ENCODE data around the gene DUSP11.
"Not testable (repeated sequence)": the region's sequence is repeated elsewhere in the genome, so short reads cannot be mapped to it uniquely, and the experiment has no call there.

DUSP11 gene

GRCh38 chr2:73770725-73771124 is 9.2 kb downstream of the DUSP11 start:
- DNase-seq = no peak

DNA sequence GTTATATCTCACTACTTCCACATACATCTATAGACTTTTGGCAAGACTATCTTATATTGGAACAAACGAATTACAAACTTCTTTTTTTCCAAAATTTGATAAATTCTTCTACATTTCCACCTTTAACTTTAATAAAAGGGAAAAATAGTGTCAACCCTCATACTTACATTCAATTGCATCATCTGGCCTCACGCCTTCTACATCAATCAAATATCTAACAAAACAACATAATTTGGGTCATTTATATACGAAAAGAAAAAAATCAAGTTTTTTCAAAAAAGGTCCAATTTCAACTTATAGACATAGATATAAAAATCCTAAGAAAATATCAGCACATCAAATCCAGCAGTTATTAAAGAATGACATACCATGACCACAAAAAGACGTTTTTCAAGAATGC is 12.9 kb downstream of the DUSP11 start:
- no peak for DNase-seq

DNA sequence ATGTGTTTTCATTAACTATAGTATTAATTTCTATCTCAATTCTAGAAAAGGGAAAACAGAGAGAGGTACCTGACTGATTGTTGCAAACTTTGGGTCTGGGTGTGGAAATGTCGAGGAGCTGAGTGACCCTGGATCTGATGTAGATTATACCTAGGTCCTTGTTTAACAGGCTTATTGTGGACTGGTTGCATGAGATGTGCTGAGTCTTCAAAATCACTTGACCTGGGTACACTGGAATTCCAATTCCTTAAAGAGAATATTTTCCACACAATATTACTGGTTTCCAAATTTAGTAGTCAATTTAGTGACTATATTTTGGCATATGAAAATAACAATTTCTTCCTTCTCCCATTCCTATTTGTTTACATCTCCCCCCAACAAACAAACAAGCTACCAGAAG is 13.6 kb downstream of the DUSP11 start:
- no peak for DNase-seq

DNA sequence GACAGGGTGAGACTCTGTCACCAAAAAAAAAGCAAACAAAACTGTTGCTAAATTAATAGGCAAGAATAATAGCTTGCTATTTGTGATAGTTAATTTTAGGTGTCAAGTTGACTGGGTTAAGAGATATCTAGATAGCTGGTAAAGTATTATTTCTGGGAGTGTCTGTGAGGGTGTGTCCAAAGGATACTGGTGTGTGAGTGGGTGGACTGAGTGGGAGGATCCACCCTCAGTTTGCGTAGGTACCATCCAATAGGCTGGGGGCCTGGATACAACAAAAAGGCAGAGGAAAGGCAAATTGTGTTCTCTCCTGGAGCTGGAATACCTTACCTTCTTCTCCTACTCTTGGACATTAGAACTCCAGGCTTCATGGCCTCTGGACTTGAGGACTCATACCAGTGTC is 15.0 kb downstream of the DUSP11 start:
- DNase-seq = no peak

- DNase-seq = no peak
Measured at GRCh38 chr2:73762571-73762970, 17.3 kb downstream of the DUSP11 start.

- no peak for DNase-seq
Measured at GRCh38 chr2:73759904-73760303, 20.0 kb downstream of the DUSP11 start.

GRCh38 chr2:73759285-73759764 is 20.6 kb downstream of the DUSP11 start:
- no peak for DNase-seq

GRCh38 chr2:73754332-73754731 is 25.6 kb downstream of the DUSP11 start:
- not testable (repeated sequence) for DNase-seq

DNA sequence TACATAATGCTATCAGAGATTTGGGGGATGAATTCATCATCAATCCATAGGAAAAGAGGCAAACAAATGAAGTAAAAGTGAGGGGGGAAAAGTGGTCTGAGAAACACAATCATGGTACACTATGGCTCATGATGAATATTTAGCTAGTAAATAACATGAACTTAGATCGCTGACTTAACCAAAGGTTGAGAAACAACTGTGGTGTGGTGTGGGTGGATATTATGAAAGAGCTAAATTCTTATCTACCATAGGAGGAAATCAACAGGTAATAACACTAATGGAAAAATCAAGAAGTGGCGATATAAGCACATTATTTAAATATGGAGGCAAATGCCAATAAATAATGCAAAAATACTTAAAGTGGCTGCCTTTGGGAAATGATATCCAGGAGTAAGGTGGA is 30.6 kb downstream of the DUSP11 start:
- DNase-seq = peak; percentile 39

DNA sequence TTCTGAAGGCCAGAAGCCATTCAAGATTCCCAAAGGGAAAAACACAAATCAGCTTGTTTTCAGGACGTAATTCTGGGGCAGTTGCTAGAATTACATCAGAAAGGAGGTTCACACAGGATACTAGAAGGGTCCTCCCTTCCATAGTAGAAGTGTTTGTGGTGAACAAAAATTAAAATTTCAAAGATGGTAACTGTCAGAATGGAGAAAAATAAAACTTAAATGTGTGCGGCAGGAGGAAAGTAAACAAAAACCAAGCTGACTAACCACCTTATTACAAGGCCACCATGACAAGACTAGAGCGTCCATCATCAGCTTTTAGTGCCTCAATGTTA is 33.1 kb downstream of the DUSP11 start:
- DNase-seq = no peak

GRCh38 chr2:73746015-73746876 is 33.7 kb downstream of the DUSP11 start:
- no peak for DNase-seq

- DNase-seq = no peak
Measured at GRCh38 chr2:73740767-73741166, 39.1 kb downstream of the DUSP11 start.

DNA sequence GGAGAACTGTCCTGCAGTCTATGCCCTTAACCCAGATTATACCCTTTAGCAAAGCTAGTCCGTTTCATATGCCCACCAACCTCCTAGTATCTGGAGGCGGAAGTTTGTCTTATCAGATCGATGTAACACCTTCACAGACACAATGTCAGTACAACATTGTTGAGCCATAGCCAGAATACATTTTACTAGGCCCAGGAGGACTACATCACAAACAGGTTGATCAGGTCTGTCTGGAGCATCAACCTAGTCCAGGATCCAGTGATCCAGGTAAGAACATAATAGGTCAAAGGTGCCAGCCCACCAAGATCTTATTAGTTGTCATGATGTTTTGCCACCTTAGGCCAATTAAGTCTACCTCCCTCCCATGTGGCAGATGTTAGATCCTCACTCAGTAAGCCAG is 40.8 kb downstream of the DUSP11 start:
- DNase-seq = no peak

- DNase-seq = peak; percentile 99
Measured at GRCh38 chr2:73736855-73737779, 42.8 kb downstream of the DUSP11 start, which contains the start of gene TPRKB. TPRKB (minus strand) TSS chr2:73737345; CDS start chr2:73734569, 2,776 bp downstream.

DNA sequence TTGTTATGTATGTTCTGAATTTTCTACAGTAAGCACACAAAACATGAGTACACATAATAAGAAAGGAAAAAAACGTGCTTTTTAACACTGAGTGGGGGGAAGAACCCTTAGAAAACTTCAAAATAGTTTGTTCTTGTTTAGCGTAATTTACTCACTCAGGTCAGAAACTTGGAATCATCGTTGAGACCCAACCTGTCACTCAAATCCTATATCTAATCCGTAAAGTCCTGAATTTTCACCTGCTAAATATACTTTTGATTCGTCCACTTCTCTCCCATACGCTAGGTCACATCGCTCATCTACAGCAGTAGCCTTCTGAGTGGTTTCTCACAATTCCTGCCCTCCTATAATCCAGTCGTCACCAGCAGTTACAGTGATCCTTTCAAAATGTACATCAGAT is 43.5 kb downstream of the DUSP11 start:
- DNase-seq = no peak

- no peak for DNase-seq
Measured at GRCh38 chr2:73730810-73731209, 49.1 kb downstream of the DUSP11 start.

DNA sequence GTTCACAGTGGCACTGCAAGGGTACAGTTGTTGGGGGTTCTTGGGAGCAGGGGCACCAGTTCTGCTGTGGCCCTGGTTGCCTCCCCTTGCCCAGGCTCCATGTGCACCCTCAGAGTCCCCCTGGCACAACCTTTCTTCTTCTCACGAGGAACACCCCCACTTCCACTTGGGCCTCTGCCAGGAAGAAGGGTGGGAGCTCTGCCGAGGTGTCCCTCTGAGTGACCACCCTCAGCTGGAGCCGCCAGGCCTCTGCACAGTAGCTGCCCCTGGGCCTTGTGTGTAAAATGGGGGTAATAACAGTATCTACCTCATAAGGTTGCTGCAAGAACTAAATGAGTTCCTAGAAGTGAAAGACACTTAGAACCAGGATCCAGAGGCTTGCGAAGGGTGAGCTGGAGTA is 51.2 kb downstream of the DUSP11 start:
- DNase-seq = no peak

DNA sequence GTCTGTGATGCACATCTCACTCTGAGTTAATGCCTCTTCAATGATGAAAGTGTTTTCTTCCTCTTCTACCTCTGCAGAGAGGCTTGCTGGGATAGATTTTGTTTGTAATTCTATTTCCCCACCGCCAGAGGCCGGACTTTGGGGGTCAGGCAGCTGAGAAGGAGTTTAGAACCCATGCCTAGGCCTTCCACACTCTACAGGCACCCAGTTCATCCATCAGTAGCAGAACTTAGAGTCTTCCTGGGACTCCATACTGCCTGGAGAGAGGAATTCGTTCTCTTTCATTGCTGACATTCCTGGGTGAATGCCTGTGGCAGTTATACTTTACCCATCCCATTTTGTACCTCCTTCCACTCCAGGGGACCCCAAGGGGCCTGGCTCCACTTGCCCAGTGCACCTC is 51.9 kb downstream of the DUSP11 start:
- DNase-seq = no peak

DNA sequence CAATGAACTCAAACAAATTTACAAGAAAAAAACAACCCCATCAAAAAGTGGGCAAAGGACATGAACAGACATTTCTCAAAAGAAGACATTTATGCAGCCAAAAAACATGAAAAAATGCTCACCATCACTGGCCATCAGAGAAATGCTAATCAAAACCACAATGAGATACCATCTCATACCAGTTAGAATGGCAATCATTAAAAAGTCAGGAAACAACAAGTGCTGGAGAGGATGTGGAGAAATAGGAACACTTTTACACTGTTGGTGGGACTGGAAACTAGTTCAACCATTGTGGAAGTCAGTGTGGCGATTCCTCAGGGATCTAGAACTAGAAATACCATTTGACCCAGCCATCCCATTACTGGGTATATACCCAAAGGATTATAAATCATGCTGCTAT is 53.2 kb downstream of the DUSP11 start:
- DNase-seq = not testable (repeated sequence)

DNA sequence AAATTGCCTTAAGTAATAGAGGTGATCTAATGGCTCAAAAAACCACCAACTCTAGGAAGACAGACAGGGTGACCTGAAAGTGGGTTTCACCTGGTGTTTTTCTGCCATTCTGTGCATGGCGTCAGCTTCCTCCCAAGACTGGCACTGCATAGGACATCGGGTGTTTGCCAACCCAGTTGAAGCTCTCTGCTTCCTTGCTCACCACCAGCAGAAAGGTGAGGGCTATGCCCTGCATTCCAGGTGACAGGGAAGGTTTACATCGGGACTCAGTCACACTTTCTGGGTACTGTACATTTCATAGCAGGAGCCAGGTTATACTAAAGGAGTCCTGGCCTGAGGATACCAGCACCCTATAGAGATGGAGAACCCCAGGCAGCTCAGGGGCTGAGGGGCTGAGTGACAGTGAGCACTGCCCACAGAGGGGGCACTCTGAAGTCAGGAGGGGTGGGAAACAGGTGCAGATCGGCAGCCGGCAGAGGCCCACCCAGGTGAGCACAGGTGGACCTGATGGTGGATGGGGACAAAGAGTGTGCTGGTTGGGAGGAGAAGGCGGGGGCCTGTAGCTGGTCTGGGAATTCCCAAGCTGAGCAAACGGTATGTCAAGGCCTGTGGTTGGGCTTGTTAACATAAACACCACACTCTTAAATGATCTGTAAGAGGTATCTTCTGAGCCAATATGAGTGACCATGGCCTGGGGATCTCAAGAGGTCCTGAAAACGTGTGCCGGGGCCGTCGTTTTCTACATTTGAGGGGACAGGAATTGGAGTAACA is 60.9 kb downstream of the DUSP11 start:
- no peak for DNase-seq

GRCh38 chr2:73718421-73718820 is 61.5 kb downstream of the DUSP11 start:
- no peak for DNase-seq

- not testable (repeated sequence) for DNase-seq
Measured at GRCh38 chr2:73717695-73718094, 62.2 kb downstream of the DUSP11 start.

- no peak for DNase-seq
Measured at GRCh38 chr2:73717251-73717606, 62.7 kb downstream of the DUSP11 start.

Measured in hematopoietic multipotent progenitor cell treated with erythropoietin and hydrocortisone succinate and interleukin-3 and kit ligand, for 6 days (in vitro differentiated cells).